SH-SY5Y (cell line): ENCODE measurements around the gene CELF5.

Experiments
- GATA2 ChIP-seq: IDR thresholded peaks from 2 replicates; pipeline ENCODE4 v1.6.1; 2011; ENCODE audit warnings: mild to moderate bottlenecking, low read depth, low read length
- GATA3 ChIP-seq: IDR thresholded peaks from 2 replicates; pipeline ENCODE4 v1.6.1; 2011; ENCODE audit warnings: low read depth, mild to moderate bottlenecking, low read length, moderate library complexity

The CELF5 gene

DNA sequence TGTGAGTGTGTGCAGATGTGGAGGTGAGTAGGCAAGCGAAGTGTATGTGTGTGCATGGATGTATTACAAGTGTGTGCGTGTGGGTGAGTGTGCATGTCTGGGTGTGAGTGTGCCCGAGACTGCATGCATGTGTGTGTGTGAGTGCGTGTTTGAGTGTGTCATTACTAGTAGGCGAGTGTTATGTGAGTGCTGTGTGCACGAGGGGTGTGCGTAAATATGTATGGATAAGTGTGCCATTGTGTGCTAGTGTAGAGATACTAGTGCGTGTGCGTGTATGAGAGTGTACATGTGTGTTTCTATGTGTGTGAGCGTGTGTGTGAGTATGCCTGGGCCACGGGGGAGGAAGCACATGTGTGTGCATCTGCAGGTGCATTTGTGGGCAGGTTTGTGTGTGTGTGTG lies 53.8 kb downstream of the CELF5 start:
- no peak for TF ChIP-seq GATA2
- no peak for TF ChIP-seq GATA3

DNA sequence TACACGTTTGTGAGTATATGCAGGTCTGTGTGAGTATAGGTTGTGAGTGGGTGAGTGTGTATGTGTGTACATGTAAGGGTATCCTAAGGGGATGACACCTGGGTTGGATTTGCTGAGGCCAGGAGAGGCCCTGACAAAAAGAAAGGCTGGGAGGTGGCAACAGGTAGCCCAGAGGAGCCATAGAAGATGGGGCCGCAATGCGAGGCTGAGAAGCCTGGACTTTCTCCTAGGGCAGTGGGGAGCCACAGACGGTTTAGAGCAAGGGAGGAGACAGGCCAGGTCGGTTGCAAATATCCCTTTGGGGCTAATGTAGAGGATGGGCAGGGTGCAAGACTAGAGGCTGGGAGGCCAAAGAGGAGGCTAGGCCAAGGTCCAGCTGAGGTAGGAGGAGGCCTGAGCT lies 54.3 kb downstream of the CELF5 start:
- TF ChIP-seq GATA3 (no peak), GATA2 (no peak)

DNA sequence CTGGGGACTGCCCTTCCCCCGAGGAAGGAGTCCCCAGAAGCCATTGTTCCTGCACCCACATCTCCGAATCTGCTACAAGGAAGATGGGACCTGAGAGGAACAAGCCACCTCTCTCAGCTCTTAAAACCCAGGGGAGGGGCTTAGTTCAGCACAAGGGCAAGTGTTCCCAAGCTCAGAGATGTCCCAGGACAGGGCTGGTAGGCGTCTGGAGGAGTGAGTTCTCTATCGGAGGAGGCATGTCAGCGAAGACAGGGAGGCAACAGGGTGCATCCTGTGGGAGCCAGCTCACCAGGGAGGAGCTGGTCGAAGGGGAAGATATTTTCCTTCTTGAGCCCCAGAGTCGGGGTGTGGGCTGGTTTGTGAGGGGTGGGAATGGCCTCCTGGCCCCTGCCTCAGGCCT lies 54.8 kb downstream of the CELF5 start:
- TF ChIP-seq GATA2 = no peak
- no peak for TF ChIP-seq GATA3

DNA sequence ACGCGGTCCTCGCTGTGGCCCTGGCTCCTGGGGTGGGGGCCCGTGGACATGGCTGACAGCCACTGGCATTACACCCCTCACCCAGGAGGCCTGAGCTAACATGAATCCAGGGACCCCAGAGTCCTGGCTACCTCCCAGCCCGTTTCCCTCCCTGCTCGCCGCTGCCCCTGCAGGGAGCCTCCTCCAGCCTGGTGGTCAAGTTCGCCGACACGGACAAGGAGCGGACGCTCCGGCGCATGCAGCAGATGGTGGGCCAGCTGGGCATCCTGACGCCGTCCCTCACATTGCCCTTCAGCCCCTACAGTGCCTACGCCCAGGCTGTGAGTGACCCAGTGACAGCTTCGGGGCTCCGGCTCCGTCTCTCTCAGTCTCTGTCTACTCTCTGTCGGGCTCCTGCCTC lies 56.6 kb downstream of the CELF5 start:
- TF ChIP-seq GATA2 (no peak), GATA3 (no peak)

DNA sequence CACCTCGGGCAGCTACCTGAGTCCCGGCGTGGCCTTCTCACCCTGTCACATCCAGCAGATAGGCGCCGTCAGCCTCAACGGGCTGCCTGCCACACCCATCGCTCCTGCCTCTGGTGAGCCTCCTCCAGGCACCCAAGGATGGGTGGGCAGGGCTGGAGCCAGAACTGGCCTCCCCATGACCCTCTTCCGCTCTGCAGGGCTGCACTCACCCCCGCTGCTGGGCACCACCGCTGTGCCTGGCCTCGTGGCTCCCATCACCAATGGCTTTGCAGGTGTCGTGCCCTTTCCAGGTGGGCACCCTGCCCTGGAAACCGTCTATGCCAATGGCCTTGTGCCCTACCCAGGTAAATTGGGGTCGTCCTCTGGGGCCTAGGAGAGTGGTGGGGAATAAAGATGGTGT lies 57.7 kb downstream of the CELF5 start:
- TF ChIP-seq GATA3 (no peak), GATA2 (no peak)

DNA sequence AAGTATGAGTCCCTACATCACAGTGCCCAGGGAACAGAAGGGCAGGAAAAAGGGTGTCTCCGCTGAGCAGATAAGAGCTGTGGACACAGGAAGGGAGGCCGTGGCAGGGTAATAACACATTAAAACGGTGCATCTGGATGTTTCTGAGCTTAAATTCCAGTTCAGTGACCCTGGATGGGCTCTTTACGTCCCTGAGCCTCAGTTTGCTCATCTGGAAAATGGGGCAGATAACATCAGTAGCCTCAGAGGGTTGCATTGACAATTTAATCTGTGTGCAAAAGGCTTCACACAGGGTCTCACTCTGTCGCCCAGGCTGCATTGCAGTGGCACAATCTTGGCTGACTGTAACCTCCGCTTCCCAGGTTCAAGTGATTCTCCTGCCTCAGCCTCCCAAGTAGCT lies 58.1 kb downstream of the CELF5 start:
- no peak for TF ChIP-seq GATA3
- TF ChIP-seq GATA2 = no peak

DNA sequence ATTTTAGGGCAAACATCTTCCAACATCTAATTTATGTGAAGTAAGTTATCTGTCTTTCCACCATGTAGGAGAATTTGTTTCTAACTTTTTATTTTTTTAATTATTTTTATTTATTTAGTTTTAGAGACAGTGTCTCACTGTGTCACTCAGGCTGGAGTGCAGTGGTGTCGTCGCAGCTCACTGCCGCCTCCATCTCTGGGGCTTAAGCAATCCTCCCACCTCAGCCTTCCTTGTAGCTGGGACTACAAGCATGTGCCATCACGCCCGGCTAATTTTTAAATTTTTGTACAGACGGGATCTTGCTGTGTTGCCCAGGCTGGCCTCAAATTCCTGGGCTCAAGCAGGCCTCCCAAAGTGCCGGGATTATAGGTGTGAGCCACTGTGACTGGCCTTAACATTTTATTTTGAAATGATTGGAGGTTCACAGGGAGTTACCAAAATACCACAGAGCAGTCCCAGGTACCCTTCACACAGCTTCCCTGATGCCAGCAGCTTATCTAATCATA lies 58.8 kb downstream of the CELF5 start:
- TF ChIP-seq GATA3 (no peak), GATA2 (no peak)

DNA sequence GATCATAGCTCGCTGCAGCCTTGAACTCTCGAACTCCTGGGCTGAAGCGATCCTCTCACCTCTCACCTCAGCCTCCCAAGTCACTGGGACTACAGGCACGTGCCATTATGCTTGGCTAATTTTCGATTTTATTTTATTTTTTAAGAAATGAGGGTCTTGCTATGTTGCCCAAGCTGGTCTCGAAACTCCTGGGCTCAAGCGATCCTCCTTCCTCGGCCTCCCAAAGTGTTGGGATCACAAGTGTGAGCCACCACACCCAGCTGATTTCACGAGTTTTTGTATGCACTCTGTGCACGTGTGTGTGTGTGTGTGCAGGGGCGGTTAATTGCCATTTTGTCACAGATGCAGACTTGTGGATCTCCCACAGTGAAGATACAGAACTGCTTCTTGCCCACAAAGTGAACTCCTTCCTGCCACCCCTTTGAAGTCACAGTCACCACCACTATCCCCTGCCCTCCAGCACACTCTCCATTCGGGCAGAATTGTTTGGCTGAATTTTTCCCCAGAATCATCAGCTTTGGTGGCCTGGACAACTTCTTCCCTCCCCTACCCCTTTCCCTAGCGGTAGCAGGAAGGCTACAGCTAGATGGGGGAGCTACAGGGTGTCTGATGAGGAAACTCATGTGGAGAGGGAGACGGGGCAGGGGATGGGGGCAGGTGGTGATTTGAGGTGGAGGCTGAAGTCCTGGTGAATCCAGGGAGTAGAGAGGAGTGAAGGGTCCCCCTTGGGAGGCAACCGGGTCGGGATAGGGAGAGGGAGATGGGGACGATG lies 59.6 kb downstream of the CELF5 start:
- TF ChIP-seq GATA2 (no peak), GATA3 (no peak)

DNA sequence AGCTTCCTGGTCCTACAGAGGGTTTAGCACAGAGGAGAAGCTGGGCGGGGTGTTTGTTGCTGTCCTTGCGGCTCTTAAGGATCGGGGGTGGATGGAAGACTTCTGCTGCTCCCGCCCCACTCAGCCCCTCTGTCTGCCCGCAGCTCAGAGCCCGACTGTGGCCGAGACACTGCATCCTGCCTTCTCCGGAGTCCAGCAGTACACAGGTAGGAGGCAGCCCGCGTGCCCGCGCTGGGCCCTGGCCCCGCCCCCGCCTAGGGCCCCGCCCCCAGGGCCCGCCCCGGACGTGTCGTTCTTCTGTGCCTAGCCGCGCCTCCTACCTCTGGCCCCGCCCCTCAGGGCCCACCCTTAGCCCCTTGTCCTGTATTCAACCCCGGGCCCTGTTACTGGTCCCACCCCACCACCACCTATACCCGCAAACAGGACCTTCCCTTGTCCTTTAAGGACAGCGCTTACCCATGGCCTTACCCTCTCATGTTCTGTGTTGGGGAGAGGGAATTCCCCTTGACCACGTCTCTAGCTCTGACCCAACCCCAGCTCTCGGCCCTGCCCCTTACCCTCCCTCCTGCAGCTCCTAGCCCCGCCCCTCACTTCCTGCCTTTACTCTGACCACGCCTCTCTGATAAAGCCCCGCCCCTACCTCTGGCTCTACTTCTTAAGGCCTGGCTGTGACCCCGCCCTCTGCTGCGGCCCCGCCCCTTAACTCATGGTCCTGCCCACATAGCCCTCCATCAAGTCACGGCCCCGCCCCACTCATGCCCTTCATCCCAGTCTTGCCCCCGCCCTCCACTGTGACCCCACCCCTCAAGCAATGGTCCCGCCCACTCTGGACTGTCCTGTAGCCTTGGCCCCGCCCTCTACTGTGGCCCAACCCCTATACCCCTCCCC lies 60.5 kb downstream of the CELF5 start:
- TF ChIP-seq GATA3 = no peak
- no peak for TF ChIP-seq GATA2

DNA sequence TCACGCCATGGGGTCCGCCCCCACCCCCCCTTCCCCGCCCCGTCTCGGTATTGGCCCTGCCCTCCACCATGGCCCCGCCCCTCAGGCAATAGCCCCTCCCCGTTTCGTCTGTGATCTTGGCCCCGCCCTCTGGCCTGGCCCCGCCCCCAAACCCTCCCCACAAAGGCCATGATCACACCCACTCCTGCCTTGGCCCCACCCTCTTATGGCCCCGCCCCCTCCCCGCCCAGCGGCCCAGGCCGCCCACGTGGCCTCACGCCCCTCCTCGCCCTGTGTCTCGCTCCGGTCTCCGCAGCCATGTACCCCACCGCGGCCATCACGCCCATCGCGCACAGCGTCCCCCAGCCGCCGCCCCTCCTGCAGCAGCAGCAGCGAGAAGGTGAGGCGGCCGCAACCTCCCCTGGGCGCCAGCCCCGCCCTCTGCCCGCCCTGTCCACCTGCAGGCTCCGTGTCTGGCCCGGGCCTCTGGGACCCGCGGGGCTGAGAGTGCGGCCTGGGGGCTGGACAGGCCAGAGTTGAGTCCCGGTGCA lies 61.3 kb downstream of the CELF5 start:
- no peak for TF ChIP-seq GATA2
- no peak for TF ChIP-seq GATA3

DNA sequence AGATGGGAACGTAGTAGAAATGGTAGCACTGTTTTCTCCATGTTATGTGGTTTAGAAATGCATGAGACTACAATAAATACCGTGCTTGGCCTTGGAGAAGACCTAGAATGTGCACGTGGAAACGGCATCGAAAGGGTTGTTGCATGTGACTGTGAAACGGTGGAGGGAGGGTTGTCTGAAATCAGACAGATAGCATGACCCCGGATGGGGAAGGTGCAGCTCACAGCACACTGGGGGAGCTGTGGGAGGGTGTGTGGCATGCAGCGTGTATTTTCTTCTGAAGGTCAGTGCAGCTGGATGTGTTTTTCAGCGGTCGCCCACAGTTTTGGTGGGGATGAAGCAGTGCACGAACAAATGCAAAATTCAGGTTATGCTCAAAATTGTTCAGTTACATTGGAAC lies 63.4 kb downstream of the CELF5 start:
- TF ChIP-seq GATA3 = no peak
- TF ChIP-seq GATA2 = no peak

DNA sequence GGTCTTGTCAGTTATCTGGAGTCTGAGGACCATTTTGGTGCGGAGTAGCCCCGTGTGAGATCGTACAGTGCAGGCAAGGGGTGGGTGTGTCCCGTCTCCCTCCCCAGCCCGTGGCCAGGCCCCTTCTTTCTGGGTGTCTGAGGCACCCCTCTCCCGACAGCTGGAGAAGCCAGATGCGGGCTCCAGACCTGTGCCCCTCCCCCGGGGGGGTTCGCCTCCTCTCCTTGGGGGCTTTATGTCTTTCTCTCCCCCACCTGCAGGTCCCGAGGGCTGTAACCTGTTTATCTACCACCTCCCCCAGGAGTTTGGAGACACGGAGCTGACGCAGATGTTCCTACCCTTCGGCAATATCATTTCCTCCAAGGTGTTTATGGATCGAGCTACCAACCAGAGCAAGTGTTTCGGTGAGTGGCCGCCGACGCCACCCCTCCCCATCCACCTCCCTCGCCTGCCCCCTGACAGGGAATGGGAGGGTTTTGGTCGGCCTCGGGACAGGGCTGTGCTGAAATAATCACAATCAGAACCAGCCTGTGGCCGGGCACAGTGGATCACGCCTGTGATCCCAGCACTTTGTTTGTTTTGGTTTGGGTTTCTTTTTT lies 65.6 kb downstream of the CELF5 start:
- TF ChIP-seq GATA2 (no peak), GATA3 (no peak)

DNA sequence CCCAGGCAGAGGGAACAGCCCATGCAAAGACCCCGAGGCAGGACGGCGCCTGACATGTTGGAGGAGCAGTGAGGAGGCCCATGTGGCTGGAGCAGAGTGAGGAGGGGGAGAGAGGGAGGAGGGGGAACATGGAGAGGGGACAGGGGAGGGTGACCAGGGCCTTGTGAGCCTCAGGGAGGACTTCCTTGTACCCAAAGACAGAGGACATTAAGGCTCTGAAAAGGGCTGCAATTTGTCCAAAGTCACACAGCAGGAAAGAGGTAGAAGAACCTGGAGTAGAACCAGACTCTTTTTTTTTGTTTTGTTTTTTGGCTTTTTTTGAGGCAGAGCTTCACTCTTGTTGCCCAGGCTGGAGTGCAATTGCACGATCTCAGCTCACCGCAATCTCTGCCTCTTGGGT lies 67.2 kb downstream of the CELF5 start:
- TF ChIP-seq GATA3 = no peak
- no peak for TF ChIP-seq GATA2

DNA sequence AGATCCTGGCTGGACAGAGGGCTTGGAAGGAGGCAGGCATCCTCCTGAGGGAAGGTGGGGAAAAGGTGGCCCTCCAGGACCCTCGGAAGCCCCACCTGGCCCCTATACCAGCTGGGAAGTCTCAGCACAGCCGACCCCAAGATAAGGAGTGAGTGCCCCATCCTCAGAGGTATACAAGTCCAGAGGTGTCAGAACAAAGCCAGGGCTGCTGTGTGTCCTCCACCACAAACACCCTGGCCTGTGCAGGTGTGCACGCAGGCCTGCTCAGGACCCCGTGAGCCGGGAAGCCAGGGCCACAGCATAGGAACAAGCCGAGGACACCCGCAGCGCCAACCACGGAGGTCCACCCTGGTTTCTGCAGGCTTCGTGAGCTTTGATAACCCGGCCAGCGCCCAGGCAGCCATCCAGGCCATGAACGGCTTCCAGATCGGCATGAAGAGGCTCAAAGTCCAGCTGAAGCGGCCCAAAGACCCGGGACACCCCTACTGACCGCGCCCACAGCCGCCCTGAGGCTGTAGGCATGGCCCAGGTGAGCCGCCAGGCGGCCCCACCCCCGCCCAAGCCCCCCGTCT lies 68.6 kb downstream of the CELF5 start:
- TF ChIP-seq GATA2 = no peak
- no peak for TF ChIP-seq GATA3

DNA sequence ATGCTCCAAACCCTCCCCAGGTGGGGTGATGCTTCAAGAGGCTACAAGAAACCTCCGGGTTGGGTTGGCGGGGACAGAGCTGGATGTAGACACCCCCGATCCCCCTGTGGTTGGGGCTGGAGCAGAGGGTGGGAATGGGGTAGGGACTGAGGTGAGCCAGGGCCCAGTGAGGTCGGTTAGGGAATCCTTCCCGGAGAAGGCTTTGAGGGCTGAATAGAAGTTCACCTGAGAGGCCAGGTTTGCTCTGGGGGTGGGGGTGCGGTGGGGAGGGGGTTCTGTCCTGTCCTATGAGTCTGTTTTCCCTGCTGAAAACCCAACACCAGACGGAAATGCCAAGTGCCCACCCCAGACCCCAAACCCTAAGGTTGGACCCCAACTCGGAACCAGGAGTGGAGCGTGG lies 69.1 kb downstream of the CELF5 start:
- no peak for TF ChIP-seq GATA3
- no peak for TF ChIP-seq GATA2
